PFSK-1 (cell line): ENCODE results near the gene SRGAP3.

Experiments
- FOXP2 ChIP-seq: optimal IDR thresholded peaks from 2 replicates; pipeline ENCODE3; 2011; ENCODE audit warnings: borderline replicate concordance, control low read depth, inconsistent platforms; ENCODE audit not compliant: insufficient read depth; ENCODE audit errors: extremely low read length, extremely low read depth
- POLR2AphosphoS5 ChIP-seq: IDR thresholded peaks from 2 replicates; pipeline ENCODE4 v1.6.1; 2012; ENCODE audit warnings: low read depth, mild to moderate bottlenecking, control low read depth, low read length, moderate library complexity
- REST ChIP-seq, 2 experiments: IDR thresholded peaks; 2 replicates each; pipeline versions ENCODE4 v1.6.1 to v1.8.0; 2011 to 2012; ENCODE audit warnings: low read depth in 2 of 2, low read length in 2 of 2, control low read depth in 1 of 2, inconsistent platforms in 1 of 2, mild to moderate bottlenecking in 1 of 2, moderate library complexity in 1 of 2; ENCODE audit not compliant: insufficient read depth in 1 of 2
- SIN3A ChIP-seq: IDR thresholded peaks from 2 replicates; pipeline ENCODE4 v1.6.1; 2012; ENCODE audit warnings: mild to moderate bottlenecking, low read length, moderate library complexity, borderline replicate concordance; ENCODE audit not compliant: insufficient read depth
- TAF1 ChIP-seq: IDR thresholded peaks from 2 replicates; pipeline ENCODE4 v1.6.1; 2012; ENCODE audit warnings: low read length, control low read depth, borderline replicate concordance; ENCODE audit not compliant: insufficient read depth

The SRGAP3 gene

GRCh38 chr3:8942746-8943488 lies 306.5 kb downstream of the SRGAP3 start:
- TF ChIP-seq SIN3A (no peak), FOXP2 (no peak), POLR2AphosphoS5 (no peak), REST (IDR thresholded peaks at IDR 0.05; ENCODE audit: insufficient read depth in 1 of 2, low read depth in 2 of 2, low read length in 2 of 2) (no peak), TAF1 (no peak)

- TF ChIP-seq POLR2AphosphoS5 (no peak), FOXP2 (no peak), TAF1 (no peak), REST (IDR thresholded peaks at IDR 0.05; ENCODE audit: insufficient read depth in 1 of 2, low read depth in 2 of 2, low read length in 2 of 2) (no peak), SIN3A (no peak)
These were observed 307.3 kb downstream of the SRGAP3 start for GRCh38 chr3:8942115-8942514.

- no peak for TF ChIP-seq POLR2AphosphoS5
- no peak for TF ChIP-seq TAF1
- no peak for TF ChIP-seq SIN3A
These were observed 311.4 kb downstream of the SRGAP3 start for GRCh38 chr3:8938021-8938420.

- TF ChIP-seq REST (IDR thresholded peaks at IDR 0.05; ENCODE audit: insufficient read depth in 1 of 2, low read depth in 2 of 2, low read length in 2 of 2) (no peak), SIN3A (no peak), FOXP2 (no peak), TAF1 (no peak)
These were observed 312.1 kb downstream of the SRGAP3 start for GRCh38 chr3:8937064-8938020.

- no peak for TF ChIP-seq SIN3A
These were observed 316.9 kb downstream of the SRGAP3 start for GRCh38 chr3:8932507-8932906.

GRCh38 chr3:8931342-8931741 lies 318.1 kb downstream of the SRGAP3 start:
- no peak for TF ChIP-seq TAF1
- no peak for TF ChIP-seq REST (IDR thresholded peaks at IDR 0.05; ENCODE audit: insufficient read depth in 1 of 2, low read depth in 2 of 2, low read length in 2 of 2)
- TF ChIP-seq POLR2AphosphoS5 = no peak
- no peak for TF ChIP-seq FOXP2
- no peak for TF ChIP-seq SIN3A
